Smooth muscle cell (in vitro differentiated cells): ENCODE results near the gene KLF17. TPM values are rescaled to one million over a fixed set of nuclear protein-coding genes. Genes with fewer than 3 reads are reported as not detected.

ENCODE experiments used
- DNase-seq: peaks from one replicate; lab custom pipeline; 2025; ENCODE audit not compliant: unreplicated experiment; lab: John Stamatoyannopoulos, UW
- H2AFZ ChIP-seq: fragments of 200-600 bp; sonication (generic); 2 replicates; pipeline ENCODE4 v1.6.0; 2016; ENCODE audit warnings: antibody characterized with exemption, low read depth, mild to moderate bottlenecking
- H3F3A ChIP-seq: fragments of 200-600 bp; sonication (generic); 2 replicates; pipeline ENCODE4 v1.6.0; 2017; ENCODE audit warnings: antibody characterized with exemption, low read depth
- H3K27ac ChIP-seq: fragments of 200-600 bp; sonication (generic); 2 replicates; pipeline ENCODE4 v1.5.1; 2016; ENCODE audit warnings: low read depth, mild to moderate bottlenecking
- H3K27me3 ChIP-seq: fragments of 200-600 bp; sonication (generic); 2 replicates; pipeline ENCODE4 v1.6.1; 2016; ENCODE audit warnings: low read depth, mild to moderate bottlenecking
- H3K36me3 ChIP-seq: fragments of 200-600 bp; sonication (generic); 2 replicates; pipeline ENCODE4 v1.5.1; 2016; ENCODE audit warnings: low read depth
- H3K4me1 ChIP-seq: fragments of 200-600 bp; sonication (generic); 2 replicates; pipeline ENCODE4 v1.5.1; 2016; ENCODE audit warnings: low read depth
- H3K4me2 ChIP-seq: fragments of 200-600 bp; sonication (generic); 2 replicates; pipeline ENCODE4 v1.6.0; 2016; ENCODE audit warnings: mild to moderate bottlenecking
- H3K4me3 ChIP-seq: fragments of 200-600 bp; sonication (generic); 2 replicates; pipeline ENCODE4 v1.5.1; 2016; ENCODE audit warnings: mild to moderate bottlenecking
- H3K79me2 ChIP-seq: fragments of 200-600 bp; sonication (generic); 2 replicates; pipeline ENCODE4 v1.6.0; 2016; ENCODE audit warnings: low read depth, mild to moderate bottlenecking
- H3K9ac ChIP-seq: fragments of 200-600 bp; sonication (generic); 2 replicates; pipeline ENCODE4 v1.6.0; 2016; ENCODE audit warnings: low read depth
- H3K9me3 ChIP-seq: fragments of 200-600 bp; sonication (generic); replicated peaks from 2 replicates; pipeline ENCODE4 v1.5.1; 2016; ENCODE audit warnings: low read depth
- H4K20me1 ChIP-seq: fragments of 200-600 bp; sonication (generic); 2 replicates; pipeline ENCODE4 v1.6.0; 2016; ENCODE audit warnings: low read depth
- WGBS: methylation state at CpG from one replicate; pipeline ENCODE4 v1.1.7; 2016; ENCODE audit warnings: low lambda C conversion rate; 5-methylcytosine and 5-hydroxymethylcytosine counted together
- polyA plus RNA-seq: library from polyadenylated mRNA; unstranded; fragments of >200 nt; fragmentation: Nextera tagmentation; extraction: Ambion mirVana; gene quantifications from 2 replicates; pipeline ENCODE4 v1.2.1, GENCODE V29; 2016
- total RNA-seq: library from RNA; depleted of rRNA; stranded (reverse); fragments of >200 nt; gene quantifications from 2 replicates; pipeline ENCODE4 v1.2.3, GENCODE V29; 2014
- TF ChIP-seq, protein P1 (sequence below): fragments of 200-600 bp; sonication (generic); IDR thresholded peaks from 2 replicates; pipeline ENCODE4 v1.5.1; 2017; ENCODE audit warnings: borderline replicate concordance, mild to moderate bottlenecking, antibody characterized with exemption; ENCODE audit not compliant: insufficient read depth, poor library complexity, severe bottlenecking

Gene KLF17
- total and polyA plus RNA-seq, 2 experiments from 2014 or later, result 0.04 TPM; not detected in 1

DNA sequence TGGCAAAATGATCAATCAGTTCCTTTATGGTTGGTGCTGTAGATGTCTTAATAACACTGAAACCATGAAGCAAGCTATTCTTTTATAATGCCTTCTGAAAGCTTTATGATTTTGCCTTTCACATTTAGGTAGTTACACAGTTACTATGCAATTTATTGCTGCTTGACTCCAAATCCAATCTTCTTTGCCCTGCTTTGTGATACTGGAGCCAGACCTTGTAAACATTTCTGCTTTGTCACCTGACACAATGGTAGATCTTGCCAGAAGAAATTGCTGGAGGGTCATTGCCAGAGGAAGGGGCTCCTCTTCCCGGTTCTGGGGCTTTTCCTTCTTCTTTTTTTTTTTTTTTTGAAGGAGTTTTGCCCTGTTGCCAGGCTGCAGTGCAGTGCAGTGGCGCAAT, 40.5 kb upstream of the KLF17 start:
- H2AFZ ChIP-seq, result no peak overlapping the region
- H3K4me3 ChIP-seq, result no peak overlapping the region
- TF ChIP-seq, protein P1, sequence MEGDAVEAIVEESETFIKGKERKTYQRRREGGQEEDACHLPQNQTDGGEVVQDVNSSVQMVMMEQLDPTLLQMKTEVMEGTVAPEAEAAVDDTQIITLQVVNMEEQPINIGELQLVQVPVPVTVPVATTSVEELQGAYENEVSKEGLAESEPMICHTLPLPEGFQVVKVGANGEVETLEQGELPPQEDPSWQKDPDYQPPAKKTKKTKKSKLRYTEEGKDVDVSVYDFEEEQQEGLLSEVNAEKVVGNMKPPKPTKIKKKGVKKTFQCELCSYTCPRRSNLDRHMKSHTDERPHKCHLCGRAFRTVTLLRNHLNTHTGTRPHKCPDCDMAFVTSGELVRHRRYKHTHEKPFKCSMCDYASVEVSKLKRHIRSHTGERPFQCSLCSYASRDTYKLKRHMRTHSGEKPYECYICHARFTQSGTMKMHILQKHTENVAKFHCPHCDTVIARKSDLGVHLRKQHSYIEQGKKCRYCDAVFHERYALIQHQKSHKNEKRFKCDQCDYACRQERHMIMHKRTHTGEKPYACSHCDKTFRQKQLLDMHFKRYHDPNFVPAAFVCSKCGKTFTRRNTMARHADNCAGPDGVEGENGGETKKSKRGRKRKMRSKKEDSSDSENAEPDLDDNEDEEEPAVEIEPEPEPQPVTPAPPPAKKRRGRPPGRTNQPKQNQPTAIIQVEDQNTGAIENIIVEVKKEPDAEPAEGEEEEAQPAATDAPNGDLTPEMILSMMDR, result no peak
- H3K27ac ChIP-seq, result peak overlapping the region; percentile 72
- H3K4me1 ChIP-seq, result peaks cover 3% of the 10 kb centered on the region
- no peak for DNase-seq
- no peaks in the 10 kb centered on the region for H3K27me3 ChIP-seq
- H4K20me1 ChIP-seq, result no peaks in the 10 kb centered on the region
- no peaks in the 10 kb centered on the region for H3K36me3 ChIP-seq
- H3F3A ChIP-seq, result no peaks in the 10 kb centered on the region
- H3K9ac ChIP-seq, result peak overlapping the region; percentile 5
- H3K79me2 ChIP-seq, result no peaks in the 10 kb centered on the region
- WGBS, result 69% methylated on average over 2 of the region's 2 CpGs
- peak overlapping the region; percentile 58 for H3K4me2 ChIP-seq
- H3K9me3 ChIP-seq, result no peaks in the 10 kb centered on the region

DNA sequence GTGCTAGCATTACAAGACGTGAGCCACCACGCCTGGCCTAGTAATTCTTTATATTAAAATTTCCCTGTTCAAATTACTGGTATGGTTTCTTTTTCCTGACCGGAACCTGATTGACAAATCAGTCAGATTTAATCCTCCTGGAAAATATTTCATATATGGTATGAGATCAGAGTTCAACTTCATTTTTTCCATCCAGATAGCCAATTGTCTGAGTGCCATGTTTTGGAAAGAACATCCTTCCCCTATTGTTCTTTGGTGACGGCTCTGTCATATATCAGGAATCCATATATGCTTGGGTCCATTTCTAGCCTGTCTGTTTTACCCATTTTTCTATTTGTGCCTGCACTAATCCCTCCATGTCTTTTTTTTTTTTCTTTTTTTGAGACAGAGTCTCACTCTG, 39.1 kb upstream of the KLF17 start:
- Histone ChIP-seq H3K9me3 (no peaks in the 10 kb centered on the region), H3K4me3 (no peak overlapping the region), H2AFZ (no peak overlapping the region), H3K27me3 (no peaks in the 10 kb centered on the region), H3K9ac (no peak overlapping the region), H3K36me3 (no peaks in the 10 kb centered on the region), H4K20me1 (no peaks in the 10 kb centered on the region), H3K4me2 (no peak overlapping the region), H3K4me1 (peaks cover 3% of the 10 kb centered on the region), H3K27ac (no peak overlapping the region), H3K79me2 (no peaks in the 10 kb centered on the region), H3F3A (no peaks in the 10 kb centered on the region)
- WGBS, result 96% methylated on average over 4 of the region's 4 CpGs
- TF ChIP-seq, protein P1, result no peak
- no peak for DNase-seq

DNA sequence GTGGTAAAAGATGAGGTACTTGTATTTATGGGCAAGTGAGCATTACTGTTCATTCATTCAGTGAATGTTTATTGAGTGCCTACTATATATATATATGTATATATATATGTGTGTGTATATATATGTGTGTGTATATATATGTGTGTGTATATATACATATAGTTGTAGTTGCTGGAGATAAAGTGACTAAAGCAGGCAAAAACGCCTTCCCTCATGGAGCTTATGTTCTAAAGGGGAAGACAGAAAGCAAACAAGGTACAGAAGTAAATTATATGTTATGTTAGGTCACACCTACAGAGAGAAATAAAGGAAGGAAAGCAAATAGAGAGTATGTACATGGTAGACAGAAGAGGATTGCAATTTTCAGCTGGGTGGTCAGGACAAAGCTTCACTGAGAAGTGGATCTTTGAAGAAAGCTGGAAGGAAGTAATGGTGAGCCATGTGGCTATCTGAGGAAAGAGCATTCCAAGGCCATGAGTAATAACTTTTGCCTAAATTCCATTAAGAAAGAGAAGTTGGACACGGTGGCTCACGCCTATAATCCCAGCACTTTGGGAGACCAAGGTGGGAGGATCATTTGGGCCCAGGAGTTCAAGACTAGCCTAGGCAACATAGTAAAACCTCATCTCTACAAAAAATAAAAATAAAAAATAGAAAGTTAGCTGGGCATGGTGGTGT, 33.5 kb upstream of the KLF17 start:
- Histone ChIP-seq H3K4me2 (no peak overlapping the region), H3K4me1 (no peaks in the 10 kb centered on the region), H3K79me2 (no peaks in the 10 kb centered on the region), H4K20me1 (no peaks in the 10 kb centered on the region), H3K4me3 (no peak overlapping the region), H3F3A (no peaks in the 10 kb centered on the region), H2AFZ (no peak overlapping the region), H3K9me3 (no peaks in the 10 kb centered on the region), H3K9ac (no peak overlapping the region), H3K36me3 (no peaks in the 10 kb centered on the region), H3K27me3 (no peaks in the 10 kb centered on the region), H3K27ac (no peak overlapping the region)
- WGBS, result 43% methylated on average over 3 of the region's 3 CpGs
- TF ChIP-seq, protein P1, result no peak
- no peak for DNase-seq
